NCI-H1417 (cell line): ENCODE results near the gene SNRNP25.
A peak's percentile ranks its signal among the peaks of the same experiment; 100 is the strongest.

ENCODE experiments used
- DNase-seq, 3 experiments: peaks; one replicate each; lab custom pipeline; 2025; lab: John Stamatoyannopoulos, UW

SNRNP25 gene

GRCh38 chr16:62968-63391 lies 9.4 kb downstream of the SNRNP25 start:
- DNase-seq, result no peak

GRCh38 chr16:63466-63865 lies 9.8 kb downstream of the SNRNP25 start:
- DNase-seq, result no peak

GRCh38 chr16:63998-64913 lies 10.6 kb downstream of the SNRNP25 start:
- DNase-seq, result peak; percentile 51 to 82 (median 58)

- no peak for DNase-seq
Measured at GRCh38 chr16:64914-65255, 11.3 kb downstream of the SNRNP25 start.

- DNase-seq, result peak; percentile 37 to 88 (median 74)
Measured at GRCh38 chr16:65745-66144, 12.1 kb downstream of the SNRNP25 start.

- no peak for DNase-seq
Measured at GRCh38 chr16:66309-67182, 12.9 kb downstream of the SNRNP25 start.

GRCh38 chr16:67183-67791 lies 13.7 kb downstream of the SNRNP25 start:
- DNase-seq, result peak in 2 of 3 experiments; percentile 24 to 61

- no peak for DNase-seq
Measured at GRCh38 chr16:67884-68789, 14.5 kb downstream of the SNRNP25 start.

- DNase-seq, result no peak
Measured at GRCh38 chr16:69181-69580, 15.6 kb downstream of the SNRNP25 start.

- DNase-seq, result no peak
Measured at GRCh38 chr16:71210-71539, 17.5 kb downstream of the SNRNP25 start.

GRCh38 chr16:71540-72401 lies 18.1 kb downstream of the SNRNP25 start:
- DNase-seq, result no peak

- no peak for DNase-seq
Measured at GRCh38 chr16:72561-73548, 19.2 kb downstream of the SNRNP25 start, which contains the start of gene RHBDF1. TSS of gene RHBDF1 (minus strand) at chr16:72631. CDS start at chr16:65015, 7,616 bp downstream.

- DNase-seq, result no peak
Measured at GRCh38 chr16:74051-74746, 20.6 kb downstream of the SNRNP25 start.

GRCh38 chr16:74747-75334 lies 21.2 kb downstream of the SNRNP25 start:
- DNase-seq, result no peak

GRCh38 chr16:75580-76501 lies 22.2 kb downstream of the SNRNP25 start:
- no peak for DNase-seq

- peak in 1 of 3 experiments; percentile 14 for DNase-seq
Measured at GRCh38 chr16:76535-77272, 23.1 kb downstream of the SNRNP25 start.
